Panc1 (cell line): ENCODE data around the gene ANKH. TPM values are rescaled to one million over a fixed set of nuclear protein-coding genes. Genes with fewer than 3 reads are reported as not detected.

Experiments
- ATAC-seq: fragments of 200-7000 bp; cut with Tn5 transposase; 2 replicates; pipeline ENCODE4 v1.9.1; 2020; ENCODE audit warnings: mild to moderate bottlenecking, moderate library complexity
- BruUV-seq: library from RNA; stranded (reverse); fragments of 400-500 nt; replicated peaks from 2 replicates; lab custom pipeline; 2021; lab: Mats Ljungman, UMichigan
- CTCF ChIA-PET: fragments of 300-600 bp; sonication (Branson Sonifier 250); formaldehyde crosslinking; loops from one replicate; lab custom pipeline; 2022; ENCODE audit warnings: antibody characterized with exemption; lab: Charles Lee
- POLR2A ChIA-PET: fragments of 300-600 bp; sonication (Branson Sonifier 250); formaldehyde crosslinking; loops from one replicate; lab custom pipeline; 2022; ENCODE audit warnings: antibody characterized with exemption; lab: Charles Lee
- DNase-seq: peaks from one replicate; pipeline ENCODE4 v3.0.0-alpha.2; 2010; ENCODE audit warnings: low read depth, low spot score
- H3K27ac ChIP-seq: 2 replicates; pipeline ENCODE4 v1.5.1; 2011; ENCODE audit warnings: mild to moderate bottlenecking, low read length, inconsistent platforms
- H3K27me3 ChIP-seq: fragments of 200-500 bp; sonication (Bioruptor generic); 2 replicates; pipeline ENCODE4 v1.6.0; 2014; ENCODE audit warnings: low read length, inconsistent platforms; ENCODE audit not compliant: control insufficient read depth, insufficient read depth
- H3K36me3 ChIP-seq: fragments of 200-500 bp; sonication (Bioruptor generic); 2 replicates; pipeline ENCODE4 v1.5.1; 2014; ENCODE audit warnings: inconsistent platforms, mild to moderate bottlenecking, low read length, moderate library complexity; ENCODE audit not compliant: control insufficient read depth, insufficient read depth
- H3K4me1 ChIP-seq: 2 replicates; pipeline ENCODE4 v1.5.1; 2011; ENCODE audit warnings: inconsistent platforms, mild to moderate bottlenecking, low read length, moderate library complexity; ENCODE audit not compliant: control insufficient read depth, insufficient read depth
- H3K4me3 ChIP-seq, 2 experiments: 2 replicates each; pipeline ENCODE4 v1.5.1; 2011 to 2012; ENCODE audit warnings: low read depth in 2 of 2, low read length in 2 of 2, mild to moderate bottlenecking in 2 of 2, inconsistent platforms in 1 of 2, moderate library complexity in 1 of 2
- H3K9me3 ChIP-seq: fragments of 200-500 bp; sonication (Bioruptor generic); 2 replicates; pipeline ENCODE4 v1.5.1; 2014; ENCODE audit warnings: low read depth, mild to moderate bottlenecking, inconsistent platforms, low read length, moderate library complexity; ENCODE audit not compliant: control insufficient read depth, insufficient read depth
- POLR2AphosphoS5 ChIP-seq: IDR thresholded peaks from 2 replicates; pipeline ENCODE4 v1.6.1; 2012; ENCODE audit warnings: mild to moderate bottlenecking, low read depth, low read length, moderate library complexity
- REST ChIP-seq, 2 experiments: IDR thresholded peaks; 2 replicates each; pipeline ENCODE4 v1.6.1; 2011 to 2012; ENCODE audit warnings: low read depth in 2 of 2, control low read depth in 1 of 2, low read length in 1 of 2, mild to moderate bottlenecking in 1 of 2, moderate library complexity in 1 of 2; ENCODE audit not compliant: insufficient read depth in 1 of 2
- SIN3A ChIP-seq: IDR thresholded peaks from 2 replicates; pipeline ENCODE4 v1.6.1; 2012; ENCODE audit warnings: low read depth, mild to moderate bottlenecking, low read length, moderate library complexity, borderline replicate concordance; ENCODE audit not compliant: insufficient read depth
- TCF7L2 ChIP-seq: IDR thresholded peaks from 2 replicates; pipeline ENCODE4 v1.6.1; 2011; ENCODE audit warnings: mild to moderate bottlenecking, low read depth, low read length, inconsistent platforms
- in situ Hi-C: cut with HindIII; loops from 2 replicates; pipeline ENCODE4 v1.10.0; 2016; ENCODE audit warnings: low sequenced_read_pairs, low pct_unique_long_range_greater_than_20kb
- intact Hi-C: fragments of 100-400 bp; cut with micrococcal nuclease; formaldehyde crosslinking; loops from one replicate; pipeline ENCODE4 v1.10.0; 2022; ENCODE audit not compliant: unreplicated experiment
- total RNA-seq: library from RNA; stranded (reverse); gene quantifications from one replicate; pipeline ENCODE4 v1.2.1, GENCODE V29; 2021; ENCODE audit not compliant: unreplicated experiment
- TF ChIP-seq, protein P1 (sequence below): fragments of 450-650 bp; IDR thresholded peaks from 2 replicates; pipeline ENCODE4 v1.5.1; 2017; ENCODE audit warnings: mild to moderate bottlenecking

The ANKH gene
- total RNA-seq, 1 experiment from 2014 or later = 11.2 TPM

- no peaks in the 10 kb centered on the region for H3K27me3 ChIP-seq
- H3K9me3 ChIP-seq = no peaks in the 10 kb centered on the region
- in situ Hi-C loops = no loop called here
- no peak overlapping the region for H3K4me3 ChIP-seq
- DNase-seq (no peak), ATAC-seq (no peak)
- H3K27ac ChIP-seq = no peak overlapping the region
- no peak for TF ChIP-seq REST (IDR thresholded peaks at IDR 0.05; ENCODE audit: insufficient read depth in 1 of 2, low read depth in 2 of 2, low read length in 1 of 2)
- no peak for TF ChIP-seq TCF7L2
- TF ChIP-seq, protein P1, sequence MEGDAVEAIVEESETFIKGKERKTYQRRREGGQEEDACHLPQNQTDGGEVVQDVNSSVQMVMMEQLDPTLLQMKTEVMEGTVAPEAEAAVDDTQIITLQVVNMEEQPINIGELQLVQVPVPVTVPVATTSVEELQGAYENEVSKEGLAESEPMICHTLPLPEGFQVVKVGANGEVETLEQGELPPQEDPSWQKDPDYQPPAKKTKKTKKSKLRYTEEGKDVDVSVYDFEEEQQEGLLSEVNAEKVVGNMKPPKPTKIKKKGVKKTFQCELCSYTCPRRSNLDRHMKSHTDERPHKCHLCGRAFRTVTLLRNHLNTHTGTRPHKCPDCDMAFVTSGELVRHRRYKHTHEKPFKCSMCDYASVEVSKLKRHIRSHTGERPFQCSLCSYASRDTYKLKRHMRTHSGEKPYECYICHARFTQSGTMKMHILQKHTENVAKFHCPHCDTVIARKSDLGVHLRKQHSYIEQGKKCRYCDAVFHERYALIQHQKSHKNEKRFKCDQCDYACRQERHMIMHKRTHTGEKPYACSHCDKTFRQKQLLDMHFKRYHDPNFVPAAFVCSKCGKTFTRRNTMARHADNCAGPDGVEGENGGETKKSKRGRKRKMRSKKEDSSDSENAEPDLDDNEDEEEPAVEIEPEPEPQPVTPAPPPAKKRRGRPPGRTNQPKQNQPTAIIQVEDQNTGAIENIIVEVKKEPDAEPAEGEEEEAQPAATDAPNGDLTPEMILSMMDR = no peak
- no peak for TF ChIP-seq SIN3A
- TF ChIP-seq POLR2AphosphoS5 = no peak
- ChIA-PET CTCF (no interaction called here), POLR2A (no interaction called here)
- no TSS peak for BruUV-seq
- H3K4me1 ChIP-seq = no peaks in the 10 kb centered on the region
- intact Hi-C loops = no loop called here
- no peaks in the 10 kb centered on the region for H3K36me3 ChIP-seq
Measured at GRCh38 chr5:14778792-14779070, 92.8 kb downstream of the ANKH start.

GRCh38 chr5:14777932-14778791 is 93.4 kb downstream of the ANKH start:
- H3K4me3 ChIP-seq = no peak overlapping the region
- ATAC-seq (no peak), DNase-seq (no peak)
- intact Hi-C loops = no loop called here
- no peaks in the 10 kb centered on the region for H3K9me3 ChIP-seq
- H3K36me3 ChIP-seq = no peaks in the 10 kb centered on the region
- no peak for TF ChIP-seq POLR2AphosphoS5
- TF ChIP-seq, protein P1 = no peak
- TF ChIP-seq TCF7L2 = no peak
- no peak for TF ChIP-seq REST (IDR thresholded peaks at IDR 0.05; ENCODE audit: insufficient read depth in 1 of 2, low read depth in 2 of 2, low read length in 1 of 2)
- in situ Hi-C loops = no loop called here
- no peaks in the 10 kb centered on the region for H3K27me3 ChIP-seq
- H3K27ac ChIP-seq = no peak overlapping the region
- BruUV-seq = no TSS peak
- ChIA-PET POLR2A (no interaction called here), CTCF (no interaction called here)
- H3K4me1 ChIP-seq = no peaks in the 10 kb centered on the region
